ENCODE data around the gene TCERG1L. TPM values are rescaled to one million over a fixed set of nuclear protein-coding genes. Genes with fewer than 3 reads are reported as not detected.
"Not testable (repeated sequence)": the region's sequence is repeated elsewhere in the genome, so short reads cannot be mapped to it uniquely, and the experiment has no call there.

Gene TCERG1L
- total RNA-seq, 1 donor from 2014 or later, result 0.88 TPM

DNA sequence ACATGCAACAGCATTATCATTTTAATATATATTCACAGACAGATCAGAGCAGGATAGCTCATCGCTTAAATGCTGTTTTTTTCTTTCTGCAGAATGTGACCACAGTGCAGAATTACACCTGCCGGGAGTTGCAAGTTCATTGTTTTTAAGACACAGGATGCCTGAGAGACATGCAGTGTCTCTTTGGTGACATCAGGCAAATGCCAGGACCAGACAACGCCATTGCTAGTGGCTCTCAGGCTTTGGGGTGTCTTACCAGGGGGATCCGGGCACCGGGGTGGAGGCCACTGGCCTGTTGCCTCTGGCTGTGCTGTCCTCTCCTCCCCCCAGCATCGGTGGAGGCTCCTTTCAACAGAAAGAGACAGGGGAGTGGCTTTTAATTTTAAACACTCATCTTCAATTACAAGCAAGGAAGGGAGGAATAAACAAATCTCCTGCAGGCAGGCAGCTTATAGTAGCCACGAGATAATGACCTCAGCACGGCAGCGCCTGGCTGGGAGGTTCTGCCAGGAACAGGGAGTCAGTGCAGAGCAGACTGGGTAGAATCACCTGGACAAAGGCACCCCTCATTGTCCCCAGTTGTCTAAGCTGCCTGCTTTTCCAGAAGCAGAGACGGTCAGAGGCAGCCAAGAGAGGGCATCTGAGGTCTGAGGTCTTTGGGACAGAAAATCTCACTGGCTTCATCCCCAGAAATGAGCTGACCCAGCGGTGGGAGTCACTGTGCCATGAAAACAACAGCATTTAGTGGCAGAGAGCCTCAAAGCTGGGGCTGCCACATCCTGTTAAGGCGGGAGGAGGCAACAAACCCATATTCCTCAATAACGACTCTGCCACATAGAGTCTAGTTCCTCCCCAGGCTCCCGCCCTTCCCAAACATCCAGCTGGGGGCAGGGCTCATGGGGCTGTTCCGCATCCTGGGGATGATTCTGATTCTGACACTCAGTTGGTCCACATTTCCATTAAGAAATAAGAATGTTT is 148.4 kb downstream of the TCERG1L start:
- no peak for ATAC-seq

DNA sequence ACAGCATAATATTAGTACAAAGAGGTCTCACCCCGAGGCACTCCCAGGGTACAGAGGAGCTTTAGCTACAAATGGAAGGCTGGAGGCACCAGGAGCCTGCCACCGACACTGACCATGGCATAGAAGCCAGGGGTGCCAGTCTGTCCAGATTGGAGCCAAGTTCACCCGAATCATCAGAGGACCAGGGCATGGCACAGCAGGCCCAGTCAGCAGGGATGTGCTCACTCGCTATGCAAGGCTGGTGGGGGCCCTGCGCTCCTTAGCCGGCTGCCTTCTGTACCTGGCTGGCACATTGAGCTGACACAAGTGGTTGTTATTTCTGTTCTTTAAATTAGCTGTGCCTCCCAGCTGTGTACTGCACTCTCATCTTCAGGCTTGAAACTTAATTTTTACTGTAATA is 149.3 kb downstream of the TCERG1L start:
- no peak for ATAC-seq

DNA sequence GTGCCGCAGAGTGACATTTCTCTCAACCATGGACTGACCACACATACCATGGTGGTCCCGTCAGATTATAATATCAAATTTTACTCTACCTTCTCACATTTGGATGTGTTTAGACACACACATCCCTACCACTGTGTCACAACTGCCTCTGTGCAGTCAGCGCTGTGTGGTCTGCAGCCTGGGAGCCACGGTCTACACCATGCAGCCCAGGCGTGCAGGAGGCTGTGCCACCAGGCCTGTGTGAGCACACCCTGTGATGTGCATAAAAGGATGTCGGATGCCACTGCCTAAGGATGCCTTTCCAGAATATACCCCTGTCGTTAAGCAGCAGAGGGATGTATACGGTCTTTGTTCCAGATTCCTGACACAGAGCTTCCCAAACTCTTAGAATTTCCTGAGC is 150.4 kb downstream of the TCERG1L start:
- ATAC-seq, result no peak

DNA sequence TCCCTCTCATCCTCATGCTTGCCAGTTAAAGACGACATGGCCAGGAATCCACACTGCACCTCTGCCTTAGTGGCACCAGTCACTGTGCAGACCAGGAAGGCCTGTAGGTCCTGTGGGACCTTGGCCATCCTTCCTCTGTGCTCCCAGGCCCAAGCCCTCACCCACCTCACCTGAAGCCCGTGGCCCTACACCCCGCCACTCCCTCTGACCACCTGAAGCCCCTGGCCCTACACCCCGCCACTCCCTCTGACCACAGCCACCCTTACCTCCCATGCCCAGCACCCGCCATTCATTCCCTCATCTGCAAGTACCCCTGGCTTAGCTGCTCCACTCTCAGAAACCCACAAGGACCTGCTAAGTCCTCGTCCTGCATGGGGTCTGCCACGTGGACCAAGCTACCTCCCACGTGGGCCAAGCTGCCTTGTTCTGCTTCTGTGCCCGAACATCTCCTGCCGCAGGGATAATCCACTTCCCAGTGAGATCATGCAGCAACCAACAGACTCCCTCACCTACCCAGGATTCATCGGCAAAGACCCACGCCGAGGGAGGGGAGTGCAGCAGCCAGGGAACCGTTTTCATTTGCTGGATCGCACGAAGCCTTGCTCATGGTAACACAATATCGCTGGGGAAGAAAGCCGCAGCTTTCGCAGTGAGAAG is 151.2 kb downstream of the TCERG1L start:
- ATAC-seq, result no peak

DNA sequence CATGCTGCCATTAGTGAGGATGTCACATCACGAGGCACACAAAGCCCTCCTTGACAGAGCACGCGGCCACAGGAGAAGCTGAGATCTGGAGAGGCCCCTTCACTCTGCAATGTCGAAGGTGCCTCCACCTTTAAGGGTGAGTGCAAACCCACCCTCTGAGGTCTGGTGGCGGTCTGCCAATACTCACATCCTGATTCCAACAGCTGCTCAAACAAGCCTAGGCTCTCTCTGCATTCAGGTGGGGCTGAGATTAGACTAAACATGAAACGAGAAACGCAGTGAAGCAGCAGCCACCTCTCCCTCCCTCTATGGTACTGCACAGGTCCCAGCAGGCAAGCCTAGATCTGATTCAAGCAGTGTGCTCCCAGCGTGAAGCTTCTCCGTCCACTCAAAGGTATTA is 151.8 kb downstream of the TCERG1L start:
- ATAC-seq, result no peak

DNA sequence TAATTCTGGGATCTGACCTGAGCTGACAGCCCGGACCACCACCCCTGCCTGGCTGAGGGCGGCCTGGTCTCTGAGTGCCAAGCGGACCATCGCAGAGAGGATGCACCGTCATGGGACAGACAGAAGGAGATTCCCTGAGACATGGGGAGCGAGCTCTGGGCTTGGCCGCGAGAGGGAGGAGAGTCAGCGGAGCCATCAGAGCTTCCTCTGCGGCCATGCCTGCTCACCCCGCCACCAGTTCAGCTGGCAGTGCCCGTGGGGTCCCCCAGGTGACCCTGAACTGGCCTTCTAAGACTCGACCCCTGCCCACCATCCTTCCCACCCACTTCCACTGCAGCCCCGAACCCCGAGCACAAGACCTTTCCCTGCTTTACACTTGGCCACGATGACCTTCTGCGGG is 152.8 kb downstream of the TCERG1L start:
- no peak for ATAC-seq

DNA sequence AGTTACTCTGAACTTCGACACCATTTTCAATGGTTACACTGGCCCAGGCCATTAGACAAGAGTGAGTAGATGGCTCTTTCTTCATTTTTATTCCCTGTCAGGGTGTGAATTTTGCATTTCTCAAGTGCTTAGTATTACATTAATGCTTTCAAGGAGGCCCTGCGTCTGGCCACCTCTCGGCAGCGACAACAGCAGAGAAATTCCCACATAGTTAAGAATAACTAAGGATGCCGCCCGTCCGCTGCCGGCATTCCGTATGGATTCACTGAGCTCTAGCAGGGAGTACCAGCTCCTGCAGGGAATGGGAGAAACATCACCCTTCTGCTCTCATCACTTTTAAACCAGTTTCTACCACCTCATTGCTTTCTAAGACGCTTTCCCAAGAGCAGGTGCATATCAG is 153.6 kb downstream of the TCERG1L start:
- ATAC-seq, result no peak

DNA sequence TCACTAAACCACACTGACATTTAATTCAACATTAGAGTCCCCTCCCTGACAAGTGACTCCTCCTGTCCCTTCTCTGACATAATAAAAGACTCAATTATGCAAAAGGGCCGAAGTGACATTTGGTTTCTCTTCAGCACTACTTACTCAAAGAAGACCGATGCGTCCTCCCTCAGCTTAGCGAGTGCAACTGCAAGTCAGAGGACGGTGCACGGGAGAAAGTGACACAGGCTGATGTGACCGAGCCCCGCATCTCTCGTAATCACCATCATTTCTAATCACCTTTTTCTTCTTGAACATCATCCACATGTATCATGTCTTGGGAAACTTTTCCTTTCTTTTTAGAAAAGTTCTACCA is 155.7 kb downstream of the TCERG1L start:
- ATAC-seq, result no peak

DNA sequence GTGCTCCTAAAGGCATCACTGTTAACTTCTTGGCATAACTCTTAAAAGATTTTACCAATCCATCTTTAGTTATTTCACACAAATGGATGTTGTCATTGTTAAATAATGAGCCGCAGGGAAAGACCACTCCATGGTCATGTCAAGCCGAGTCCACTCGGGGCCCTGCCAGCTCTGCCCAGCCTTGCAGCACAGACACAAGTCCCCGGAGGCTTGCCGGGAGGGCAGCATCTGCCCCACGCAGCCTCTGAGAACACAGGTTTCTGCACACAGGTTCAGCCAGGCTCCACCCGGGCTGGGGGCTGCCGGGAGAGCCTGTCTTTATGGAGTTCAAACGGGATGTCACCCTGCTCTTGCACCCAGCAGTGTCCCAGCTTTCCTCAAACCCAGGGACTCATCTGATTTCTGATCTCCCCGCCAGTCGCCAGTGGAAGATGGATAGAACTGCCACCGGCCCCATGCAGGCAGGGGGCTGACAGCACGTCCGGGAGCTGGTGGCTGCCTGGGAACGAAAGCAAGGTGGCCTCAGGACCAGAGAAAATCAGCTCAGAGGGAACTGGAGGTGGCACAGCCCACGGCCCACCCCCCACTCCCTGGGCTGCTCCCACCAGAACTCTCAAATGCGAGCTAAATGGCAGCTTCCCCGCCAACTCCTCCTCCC is 156.2 kb downstream of the TCERG1L start:
- no peak for ATAC-seq

DNA sequence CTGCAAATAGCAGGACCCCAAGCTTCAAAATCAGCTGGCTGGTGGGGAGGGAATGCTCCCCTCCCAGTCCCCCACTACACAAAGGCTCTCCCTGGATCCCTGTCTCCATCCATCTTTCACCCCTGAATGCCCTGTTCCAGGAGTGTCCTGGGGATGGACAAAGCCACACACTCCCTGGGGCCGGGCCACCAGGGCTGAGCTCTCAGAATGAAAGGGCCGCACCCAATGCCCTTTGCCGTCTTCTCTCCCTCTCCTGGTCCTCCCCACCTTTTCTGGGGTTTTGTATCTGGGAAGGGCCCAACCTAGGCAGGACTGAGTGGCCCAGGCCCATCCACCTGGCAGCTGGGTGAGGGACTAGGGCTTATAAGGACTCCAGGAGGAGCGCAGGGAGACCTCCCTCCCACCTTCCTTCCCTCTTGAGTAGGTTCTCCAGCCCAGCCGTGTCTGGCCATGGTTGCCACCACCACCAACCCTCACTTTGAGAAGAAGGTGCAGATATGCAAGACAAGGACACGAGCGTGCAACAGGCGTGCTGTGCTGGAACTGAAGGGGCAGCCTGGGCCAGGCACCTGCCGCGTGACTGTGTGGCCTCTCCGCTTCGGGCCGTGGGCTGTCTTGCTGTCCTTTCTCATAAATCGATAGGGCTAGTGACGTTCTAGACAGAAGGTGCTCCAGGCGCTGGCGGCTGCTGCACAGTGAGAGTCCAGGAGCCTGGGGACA is 157.1 kb downstream of the TCERG1L start:
- ATAC-seq, result no peak

DNA sequence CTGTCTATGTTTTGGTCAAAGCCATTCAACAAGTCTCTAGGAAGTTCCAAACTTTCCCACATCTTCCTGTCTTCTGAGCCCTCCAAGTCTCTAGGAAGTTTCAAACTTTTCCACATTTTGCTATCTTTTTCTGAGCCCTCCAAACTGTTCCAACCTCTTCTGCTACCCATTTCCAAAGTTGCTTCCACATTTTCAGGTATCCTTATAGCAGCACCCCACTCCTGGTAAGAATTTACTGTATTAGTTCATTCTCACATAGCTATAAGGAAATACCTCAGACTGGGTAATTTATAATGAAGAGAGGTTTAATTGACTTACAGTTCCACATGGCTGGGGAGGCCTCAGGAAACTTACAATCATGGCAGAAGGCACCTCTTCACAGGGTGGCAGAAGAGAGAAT is 159.1 kb downstream of the TCERG1L start:
- not testable (repeated sequence) for ATAC-seq

DNA sequence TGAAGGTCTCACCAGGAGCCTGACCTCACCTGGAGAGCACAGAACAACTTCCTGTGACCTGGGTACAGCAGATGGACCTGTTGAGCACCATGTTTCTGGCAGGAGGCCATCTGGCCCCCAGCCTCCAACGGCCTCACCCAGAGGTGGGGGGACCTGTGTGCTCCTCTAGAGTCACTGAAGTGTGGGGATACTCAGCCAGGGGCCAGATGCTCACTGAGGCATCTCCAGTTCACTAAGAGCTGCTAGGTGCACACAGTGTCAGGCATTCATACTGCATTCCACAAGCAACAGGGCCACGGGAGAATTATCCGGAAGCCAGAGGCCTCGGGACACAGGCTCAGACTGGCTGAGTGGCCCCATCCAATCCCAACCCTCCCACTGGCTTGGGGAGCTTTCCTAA is 161.4 kb downstream of the TCERG1L start:
- ATAC-seq, result no peak

DNA sequence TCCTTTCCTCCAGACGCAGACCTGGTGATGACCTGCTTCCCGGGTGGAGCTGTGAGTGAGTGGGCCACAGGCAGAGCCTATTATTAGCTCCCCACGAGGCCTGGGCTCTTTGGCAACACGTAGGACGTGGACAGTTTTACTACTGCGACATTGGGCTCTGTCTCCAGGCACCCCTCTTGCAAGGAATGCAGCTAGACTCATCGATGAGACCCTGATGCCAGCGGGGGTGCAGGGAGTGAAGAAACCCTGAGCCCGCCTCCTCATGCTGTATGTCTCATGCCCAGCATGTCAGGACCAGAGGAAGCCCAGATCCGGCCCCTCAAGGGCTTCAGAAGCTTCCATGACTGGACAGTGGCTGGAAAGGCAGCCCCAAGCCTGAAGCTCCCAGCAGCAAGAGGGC is 161.9 kb downstream of the TCERG1L start:
- ATAC-seq, result no peak

DNA sequence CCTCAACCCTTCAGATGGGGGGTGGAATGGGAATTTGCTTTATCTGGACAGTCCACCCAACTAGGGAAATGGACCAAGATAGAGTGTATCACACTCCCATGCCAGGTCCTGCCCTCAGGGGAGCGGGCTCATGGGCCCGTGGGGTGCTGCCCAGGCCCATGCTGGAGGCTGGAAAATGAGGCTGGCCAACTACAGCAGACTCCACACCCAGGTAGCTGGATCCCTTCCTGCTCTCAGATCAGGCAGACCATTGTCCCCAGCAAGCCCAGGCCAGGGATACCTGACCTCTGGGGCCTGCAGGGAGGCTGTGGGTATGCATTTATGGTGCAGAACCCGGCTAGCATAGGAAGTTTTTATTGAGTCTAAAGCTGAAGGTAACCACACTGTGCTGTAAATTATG is 162.4 kb downstream of the TCERG1L start:
- no peak for ATAC-seq

DNA sequence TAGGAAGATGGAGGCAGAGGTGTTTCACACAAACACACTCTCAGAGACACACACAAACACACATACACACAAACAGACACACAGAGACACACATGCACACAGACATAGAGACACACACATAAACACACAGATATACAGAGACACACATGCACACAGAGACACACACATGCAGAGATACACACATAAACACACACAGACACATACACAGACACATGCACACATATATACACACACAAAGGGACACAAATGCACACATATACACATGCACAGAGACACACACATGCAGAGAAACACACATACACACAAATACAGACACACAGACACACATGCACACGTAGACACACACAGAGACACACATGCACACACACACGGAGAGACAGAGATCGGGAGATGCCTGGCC is 163.3 kb downstream of the TCERG1L start:
- ATAC-seq, result no peak

DNA sequence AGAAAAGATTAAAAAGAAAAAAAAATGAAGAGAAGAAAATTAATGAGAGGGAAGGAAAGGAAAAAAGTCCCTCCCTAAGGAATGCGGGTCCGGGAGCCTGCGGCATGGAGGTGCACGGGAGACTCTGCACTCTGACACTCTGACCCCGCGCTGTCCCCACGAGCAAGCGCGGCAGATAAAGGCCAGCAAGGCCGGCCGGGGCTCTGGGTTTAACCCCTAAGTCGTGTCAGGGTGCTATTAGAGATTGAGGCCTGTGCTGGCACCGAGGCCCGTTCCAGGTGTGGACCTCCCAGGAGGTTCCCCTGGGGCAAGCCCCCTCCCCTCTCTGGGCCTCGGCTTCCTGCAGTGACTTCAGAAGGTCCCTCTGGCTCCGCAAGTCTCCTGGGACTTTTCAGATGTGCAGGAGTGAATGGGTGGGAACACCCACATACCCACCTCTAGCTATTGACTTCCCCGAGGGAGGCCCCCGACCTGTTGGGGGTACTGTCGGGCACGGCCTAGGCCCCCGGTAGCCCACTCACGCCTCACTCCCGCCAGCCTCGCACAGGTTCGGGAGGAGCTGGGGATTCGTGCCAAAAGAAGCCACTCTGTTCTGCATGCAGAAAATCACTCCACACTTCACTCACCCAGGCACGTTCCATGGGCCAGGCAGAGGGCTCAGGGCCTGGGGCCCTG is 164.1 kb downstream of the TCERG1L start:
- no peak for ATAC-seq

DNA sequence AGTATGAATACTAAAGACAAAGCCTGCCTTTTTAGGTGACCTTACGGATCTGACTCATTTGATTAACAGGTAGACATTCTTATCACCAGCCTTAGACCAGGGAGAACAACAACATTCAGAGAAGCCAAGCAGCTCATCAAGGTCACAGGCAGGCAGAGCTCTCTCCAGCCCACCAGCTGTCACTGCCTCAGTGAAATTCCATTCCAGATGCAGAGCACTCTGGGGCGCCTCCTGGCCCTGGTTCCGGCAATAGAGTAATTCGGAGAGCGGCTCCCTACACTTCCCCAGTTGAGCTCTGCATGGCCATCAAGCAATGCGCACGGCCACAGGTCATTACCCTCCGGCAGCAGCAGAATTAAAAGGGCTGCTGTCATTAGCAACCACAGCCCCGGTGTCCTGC is 164.7 kb downstream of the TCERG1L start:
- no peak for ATAC-seq

DNA sequence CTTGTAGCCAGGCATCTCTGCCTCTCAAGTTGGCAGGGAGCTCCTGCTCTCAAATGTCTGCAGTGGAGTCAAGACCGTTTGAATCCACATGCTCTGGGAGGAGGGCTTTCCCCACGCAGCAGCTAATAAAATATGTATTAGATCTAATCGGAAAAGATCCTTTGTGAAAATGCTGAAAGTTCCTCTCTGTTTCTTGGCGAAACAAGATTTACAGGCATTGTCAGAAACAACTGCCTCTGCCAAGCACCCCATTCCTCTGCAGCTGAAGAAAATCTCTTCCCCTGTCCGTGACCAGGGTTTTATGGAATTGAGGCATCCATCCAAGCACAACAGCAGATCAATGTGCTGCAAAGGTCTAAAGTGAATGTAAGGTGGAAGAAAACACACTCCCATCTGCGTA is 165.8 kb downstream of the TCERG1L start:
- no peak for ATAC-seq

DNA sequence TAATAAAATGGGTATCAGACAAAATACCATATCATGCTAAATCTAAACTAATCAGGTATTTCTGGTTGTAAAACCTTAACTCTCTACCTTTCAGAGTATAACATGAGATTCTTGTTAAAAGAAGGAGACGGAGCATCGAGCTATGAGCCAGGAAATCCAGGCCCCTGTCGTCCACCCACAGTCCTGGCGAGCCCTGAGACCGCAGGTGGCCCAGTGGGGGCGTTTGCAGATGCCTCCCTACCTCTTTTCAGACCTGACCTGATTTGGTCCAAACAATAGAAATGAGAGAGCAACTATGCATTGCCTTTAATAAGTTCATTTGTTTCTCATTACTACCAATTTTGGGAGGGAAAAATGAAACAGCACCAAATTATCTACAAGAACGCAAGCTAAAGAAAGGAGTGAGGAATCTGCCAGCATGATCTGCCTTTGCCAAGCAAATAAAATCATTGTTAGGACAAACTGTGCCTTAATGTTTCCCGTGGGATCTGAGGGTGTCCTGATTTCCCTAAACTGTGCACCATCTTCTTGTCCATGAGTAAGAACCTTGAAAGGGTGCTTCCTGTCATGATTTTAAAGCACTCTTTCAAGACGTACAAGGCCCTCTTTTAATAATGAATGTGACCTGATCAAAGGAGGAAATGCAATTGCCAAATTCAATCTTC is 166.7 kb downstream of the TCERG1L start:
- ATAC-seq, result no peak

DNA sequence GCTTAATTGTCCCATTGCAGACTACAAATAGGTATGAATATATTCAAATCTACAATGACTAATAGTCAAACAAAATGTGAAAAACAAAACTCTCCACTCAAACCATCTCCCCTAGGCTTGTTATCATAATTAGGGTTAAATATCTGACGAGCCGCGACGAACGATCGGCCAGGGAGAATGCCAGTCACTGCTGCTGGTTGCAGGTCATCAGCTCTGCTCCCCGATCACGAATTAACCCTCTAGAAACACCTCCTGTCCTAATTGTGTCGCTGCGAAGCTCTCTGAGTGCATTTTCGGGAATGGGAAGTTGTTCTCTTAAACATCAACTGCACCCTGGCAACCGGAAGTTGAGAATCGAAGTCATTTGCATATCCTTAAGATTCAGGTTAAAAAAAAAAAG is 167.3 kb downstream of the TCERG1L start:
- no peak for ATAC-seq

DNA sequence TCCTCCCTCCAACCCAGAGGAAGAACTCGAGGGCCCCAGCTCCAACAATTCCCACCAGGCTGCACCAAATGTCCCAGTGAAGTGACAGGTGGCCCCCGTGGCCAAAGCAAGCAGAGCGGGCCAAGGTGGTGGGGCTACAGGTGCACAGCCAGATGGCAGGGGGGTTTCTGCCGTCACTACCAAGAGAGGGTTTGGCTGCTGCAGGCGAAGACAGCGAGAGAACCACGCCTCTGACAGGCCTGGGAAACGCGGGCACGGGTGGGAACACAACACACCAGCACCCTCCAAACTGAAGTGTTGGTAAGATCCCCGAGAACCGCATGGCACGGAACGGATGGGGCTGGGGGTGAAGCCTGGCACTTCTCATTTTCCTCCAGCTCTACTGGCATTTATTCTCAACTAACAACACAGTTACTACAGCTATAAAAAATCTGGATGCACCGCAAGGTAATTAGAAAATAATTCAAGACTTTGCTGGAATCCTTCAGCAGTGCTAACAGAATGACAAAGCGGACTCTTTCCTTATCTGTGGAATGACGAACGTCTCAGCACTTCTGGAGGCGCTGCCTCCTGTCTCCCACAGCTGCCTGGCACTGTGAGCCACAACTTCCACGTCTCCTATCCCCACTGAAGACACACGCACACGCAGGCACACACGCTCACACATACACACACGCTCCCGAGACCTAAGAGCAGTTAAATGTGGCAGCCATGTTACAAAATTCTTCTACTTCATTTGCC is 167.9 kb downstream of the TCERG1L start:
- no peak for ATAC-seq

All from esophagus mucosa (tissue), 1 donor.